ENCODE data around the gene ST6GALNAC6. TPM values are rescaled to one million over a fixed set of nuclear protein-coding genes. Genes with fewer than 3 reads are reported as not detected.

The ST6GALNAC6 gene
- total and polyA plus RNA-seq, 2 of the 8 experiments (the other 6 are each of a cell fraction or from before 2014, with no cell fraction given) = 43.7 to 64.4 TPM

- TF ChIP-seq ATF2 (IDR thresholded peaks at IDR 0.05; ENCODE audit: low read length) = no peak
- no peak for TF ChIP-seq EP300 (IDR thresholded peaks at IDR 0.05; ENCODE audit: borderline replicate concordance in 1 of 2, low read depth in 2 of 2, low read length in 2 of 2)
- TF ChIP-seq TBP (IDR thresholded peaks at IDR 0.05; ENCODE audit: low read depth, low read length) = no peak
- TF ChIP-seq GABPA (IDR thresholded peaks at IDR 0.05; ENCODE audit: borderline replicate concordance, insufficient read depth, low read length) = no peak
- TF ChIP-seq CTBP2 (IDR thresholded peaks at IDR 0.05; ENCODE audit: borderline replicate concordance, insufficient read depth, insufficient read length, low read length) = no peak
- TF ChIP-seq JUND (IDR thresholded peaks at IDR 0.05; ENCODE audit: low read length) = no peak
- TF ChIP-seq POU5F1 (IDR thresholded peaks at IDR 0.05; ENCODE audit: low read depth, low read length) = no peak
These were observed 25.5 kb upstream of the ST6GALNAC6 start (continued) for GRCh38 chr9:127924736-127925444.
